Stimulated activated naive CD4-positive, alpha-beta T cell treated with Interleukin-2 at 50 U/mL for 16 hours (primary cell): Measurements from ENCODE around the gene TBX4.
"Not testable (repeated sequence)": the region's sequence is repeated elsewhere in the genome, so short reads cannot be mapped to it uniquely, and the experiment has no call there.

ENCODE experiments used
- DNase-seq: peaks from one replicate; lab custom pipeline; 2025; lab: John Stamatoyannopoulos, UW

Gene TBX4

GRCh38 chr17:61484174-61484573 is 32.0 kb downstream of the TBX4 start:
- DNase-seq = no peak

GRCh38 chr17:61485067-61485775 is 33.0 kb downstream of the TBX4 start:
- no peak for DNase-seq

DNA sequence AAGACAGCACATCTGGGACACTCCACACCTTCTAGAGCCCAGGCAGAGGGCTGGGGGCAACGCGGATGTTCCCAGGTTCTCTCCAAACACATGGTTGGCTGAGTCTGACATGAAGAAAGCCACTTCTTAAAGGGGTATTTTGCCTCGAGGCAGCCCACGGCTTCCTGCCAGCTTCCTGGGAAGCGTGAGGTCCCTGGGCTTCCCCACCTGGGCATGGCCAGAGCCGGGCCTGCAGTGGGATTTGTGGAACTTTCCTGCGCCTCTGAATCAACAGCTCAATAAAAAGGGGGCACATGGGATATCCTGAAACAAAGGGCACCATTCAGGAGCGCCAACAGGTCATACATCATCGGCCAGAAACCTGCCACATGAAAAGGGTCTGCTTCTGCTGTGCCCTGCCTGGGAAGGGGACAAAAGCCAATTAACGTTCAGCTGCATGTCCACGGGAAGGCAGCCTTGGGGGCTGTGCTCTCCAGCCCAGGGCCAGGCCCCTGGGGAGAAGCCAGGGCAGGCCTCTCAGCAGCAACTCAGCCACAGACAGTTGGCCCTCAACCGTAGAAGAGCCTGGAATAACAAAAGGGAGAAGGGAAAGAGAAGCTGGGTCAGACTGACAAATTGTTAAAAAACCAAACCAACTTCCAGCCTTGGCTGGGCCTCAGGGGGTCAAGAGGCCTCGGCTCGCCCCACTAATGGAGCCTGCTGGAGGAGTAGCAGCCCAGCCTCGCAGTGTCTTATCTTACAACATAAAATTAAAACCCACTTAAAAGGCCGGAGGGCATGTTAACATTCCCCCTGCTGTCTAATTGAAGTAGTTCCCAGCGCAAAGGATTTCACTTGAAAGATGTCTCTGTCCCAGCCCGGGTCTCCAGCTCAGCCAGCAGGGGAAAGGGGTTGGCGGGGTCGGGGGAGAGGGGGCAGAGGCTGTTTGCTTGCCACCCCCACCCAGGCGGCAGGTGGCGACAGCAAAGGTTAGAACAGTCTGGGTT is 34.2 kb downstream of the TBX4 start:
- DNase-seq = no peak

DNA sequence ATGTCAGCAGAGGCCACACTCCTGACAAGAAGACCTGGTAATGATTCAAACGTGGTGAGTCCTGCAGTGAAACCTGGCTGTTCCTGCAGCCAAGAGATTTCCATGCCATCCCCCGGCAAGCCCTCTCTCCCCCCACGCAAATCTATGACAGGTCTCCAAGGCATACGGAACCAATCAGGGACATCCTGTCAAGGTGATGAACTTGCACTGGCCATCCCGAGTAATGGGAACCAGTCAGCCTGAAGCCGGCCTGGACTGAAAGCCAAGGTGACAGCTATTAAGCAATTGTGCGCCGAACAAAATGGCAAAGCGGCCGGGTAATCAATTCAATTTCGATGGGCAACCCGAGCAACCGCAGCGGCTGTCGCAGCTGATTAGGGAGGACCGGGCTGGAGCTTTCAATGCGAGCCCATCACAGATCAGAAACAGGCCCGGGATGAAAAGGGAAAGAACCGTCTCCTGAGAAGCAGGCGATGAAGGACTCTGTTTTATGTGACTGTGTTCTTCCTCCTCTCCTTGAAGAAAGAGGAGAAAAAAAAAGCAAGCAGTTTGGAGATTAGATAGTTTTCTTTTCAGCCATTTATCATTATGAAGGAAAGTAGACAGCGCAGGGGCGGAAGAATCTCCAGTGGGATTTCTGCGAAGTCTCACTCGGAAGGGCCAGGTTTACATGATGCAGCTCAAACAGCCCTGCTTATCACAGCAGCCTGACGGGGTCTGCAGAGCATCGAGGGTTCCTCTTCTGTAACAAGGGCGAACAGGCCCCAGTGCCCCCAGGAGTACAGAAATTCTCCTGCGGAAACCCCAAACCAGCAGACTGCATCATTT is 35.2 kb downstream of the TBX4 start:
- no peak for DNase-seq

- no peak for DNase-seq
Measured at GRCh38 chr17:61487989-61488595, 35.9 kb downstream of the TBX4 start.

DNA sequence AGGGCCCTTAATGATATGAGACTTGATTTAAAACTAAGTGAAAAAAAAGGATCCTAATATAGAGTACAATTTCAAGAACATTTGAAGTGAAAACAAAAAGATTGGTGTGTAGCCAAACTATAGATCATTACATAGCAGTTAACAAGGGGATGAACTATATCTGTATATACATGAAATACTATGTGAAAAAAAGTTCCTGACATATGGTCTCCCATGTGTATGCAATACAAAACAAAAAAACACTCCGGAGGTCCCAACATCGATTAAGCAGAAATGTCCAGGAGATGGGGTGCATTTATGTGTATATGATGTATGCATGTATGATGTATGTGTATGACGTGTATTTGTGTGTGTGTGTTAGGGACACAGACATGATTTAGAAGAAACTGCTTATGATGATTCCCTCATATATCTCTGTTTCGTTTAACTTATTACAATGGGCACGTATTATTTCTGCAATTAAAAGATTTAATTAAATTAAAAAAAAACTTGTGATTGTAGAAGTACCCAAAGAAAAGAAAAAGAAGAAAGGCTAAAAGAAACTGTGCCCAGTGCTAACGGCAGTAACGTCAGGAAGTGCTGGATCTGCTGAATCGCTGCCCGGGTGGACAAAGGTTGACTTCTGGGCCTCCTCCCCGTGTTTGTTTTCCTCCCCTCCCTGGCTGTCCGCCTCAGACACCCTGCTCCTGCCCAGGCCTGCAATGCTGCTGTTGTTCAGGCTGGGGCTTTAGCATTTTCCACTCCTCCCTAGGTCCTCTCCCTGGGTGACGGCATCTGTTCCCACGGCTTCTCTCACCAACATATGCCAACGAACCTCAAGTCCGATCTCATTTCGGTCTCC is 36.9 kb downstream of the TBX4 start:
- DNase-seq = no peak

- no peak for DNase-seq
Measured at GRCh38 chr17:61489719-61490490, 37.7 kb downstream of the TBX4 start.

DNA sequence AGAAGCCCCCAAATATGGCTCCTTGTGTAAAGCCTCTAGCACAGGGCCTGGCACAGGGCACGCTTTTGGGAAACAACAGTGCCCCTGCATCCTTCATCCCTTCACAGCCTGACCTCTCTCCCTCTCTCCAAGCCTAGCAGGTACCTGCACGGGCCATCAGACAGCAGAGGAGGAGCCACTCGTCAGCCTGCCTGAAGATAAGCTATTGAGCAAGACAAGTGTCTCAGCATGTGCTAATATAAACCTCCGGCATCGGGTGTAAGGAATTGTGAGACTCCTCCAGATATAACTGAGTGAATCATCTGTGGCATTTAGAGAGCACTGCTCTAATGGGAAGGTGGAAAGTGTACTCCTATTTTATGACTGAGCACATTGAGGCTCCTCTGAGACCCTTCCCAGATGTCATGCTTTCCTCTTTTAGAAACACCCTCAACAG is 38.3 kb downstream of the TBX4 start:
- DNase-seq = no peak

- no peak for DNase-seq
Measured at GRCh38 chr17:61491981-61492380, 39.8 kb downstream of the TBX4 start.

DNA sequence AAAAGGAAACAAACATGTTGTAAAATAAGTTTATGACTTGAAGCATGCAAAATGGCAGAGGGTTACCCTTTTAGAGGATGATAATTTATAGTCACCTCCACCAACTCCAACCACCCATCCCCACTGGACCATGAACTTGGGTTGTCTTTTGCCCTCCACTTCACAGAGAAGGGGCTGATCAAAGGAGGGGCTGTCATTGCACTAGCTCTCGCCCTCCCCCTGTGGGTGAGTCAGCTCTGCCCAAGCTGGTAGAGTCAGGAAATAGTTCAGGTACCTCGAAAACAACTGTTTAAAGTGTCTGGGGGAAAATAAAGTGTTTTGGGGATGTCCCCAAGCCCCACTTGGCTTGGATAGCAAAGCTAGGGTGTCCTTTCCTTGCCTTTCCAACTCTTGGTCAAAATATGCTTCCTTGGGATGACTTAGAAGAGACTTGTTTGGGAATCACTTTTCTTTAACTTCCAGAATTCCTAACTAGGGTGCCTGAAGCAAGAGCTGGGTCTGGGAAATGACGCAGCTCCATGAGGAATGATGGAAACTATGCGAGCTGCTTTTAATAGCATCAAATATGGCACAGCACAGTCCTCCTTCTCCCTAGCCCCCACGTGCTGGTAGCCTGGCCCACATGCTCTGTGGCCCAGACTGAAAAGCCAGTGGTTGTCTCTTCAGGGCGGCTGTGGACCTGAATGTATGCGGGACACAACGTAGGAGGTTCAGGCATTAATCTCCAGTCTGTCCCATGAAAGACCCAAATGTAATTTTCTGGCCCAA is 40.7 kb downstream of the TBX4 start:
- no peak for DNase-seq

DNA sequence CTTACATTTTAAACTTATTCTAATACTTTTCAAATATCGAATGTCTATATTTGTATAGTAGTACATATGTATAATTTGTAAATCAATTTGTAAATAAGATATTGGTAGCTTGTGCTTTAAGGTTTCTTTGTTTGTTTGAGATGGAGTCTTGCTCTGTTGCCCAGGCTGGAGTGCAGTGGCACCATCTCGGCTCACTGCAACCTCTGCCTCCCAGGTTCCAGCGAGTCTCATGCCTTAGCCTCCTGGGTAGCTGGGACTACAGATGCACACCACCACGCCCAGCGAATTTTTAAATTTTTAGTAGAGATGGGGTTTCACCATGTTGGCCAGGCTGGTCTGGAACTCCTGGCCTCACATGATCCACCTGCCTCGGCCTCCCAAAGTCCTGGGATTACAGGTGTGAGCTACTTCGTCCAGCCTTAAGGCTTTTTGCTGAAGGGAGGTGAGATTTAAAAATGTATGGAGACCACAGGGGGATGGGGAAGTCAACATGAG is 41.7 kb downstream of the TBX4 start:
- not testable (repeated sequence) for DNase-seq

GRCh38 chr17:61494325-61495160 is 42.3 kb downstream of the TBX4 start:
- no peak for DNase-seq

DNA sequence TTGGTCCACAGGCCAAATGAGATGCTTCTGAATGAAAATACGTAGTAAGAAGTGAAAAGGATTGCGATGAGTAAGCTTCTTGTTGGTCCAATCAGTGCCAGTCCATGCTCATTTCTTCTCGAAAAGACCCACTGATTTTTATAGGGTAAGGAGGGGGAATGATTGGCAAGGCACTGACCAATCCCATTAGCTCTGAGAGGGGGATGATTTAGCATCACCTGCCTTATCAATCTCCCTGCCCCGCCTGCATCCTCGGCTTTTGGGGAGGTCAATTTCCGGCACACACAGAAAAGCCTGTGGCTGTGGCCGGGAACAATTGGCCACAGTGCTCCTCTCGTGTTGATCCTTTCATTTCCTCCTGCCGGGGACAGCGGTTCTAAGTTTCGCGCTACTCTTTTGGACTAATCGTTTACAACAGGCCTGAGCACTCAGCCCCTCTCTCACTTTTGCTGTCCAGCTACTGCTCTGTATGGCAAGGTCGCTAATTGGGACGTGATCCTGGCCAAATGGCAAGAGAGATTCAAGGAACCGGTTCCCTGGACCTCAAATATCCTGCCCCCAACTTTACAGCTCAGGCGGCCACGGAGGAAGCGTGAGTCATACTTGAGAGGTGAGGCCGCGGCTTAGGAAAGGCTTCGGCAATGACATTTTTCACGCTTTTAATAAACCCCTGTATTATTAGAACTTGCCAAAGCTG is 43.1 kb downstream of the TBX4 start:
- no peak for DNase-seq

- no peak for DNase-seq
Measured at GRCh38 chr17:61496174-61496956, 44.1 kb downstream of the TBX4 start.

DNA sequence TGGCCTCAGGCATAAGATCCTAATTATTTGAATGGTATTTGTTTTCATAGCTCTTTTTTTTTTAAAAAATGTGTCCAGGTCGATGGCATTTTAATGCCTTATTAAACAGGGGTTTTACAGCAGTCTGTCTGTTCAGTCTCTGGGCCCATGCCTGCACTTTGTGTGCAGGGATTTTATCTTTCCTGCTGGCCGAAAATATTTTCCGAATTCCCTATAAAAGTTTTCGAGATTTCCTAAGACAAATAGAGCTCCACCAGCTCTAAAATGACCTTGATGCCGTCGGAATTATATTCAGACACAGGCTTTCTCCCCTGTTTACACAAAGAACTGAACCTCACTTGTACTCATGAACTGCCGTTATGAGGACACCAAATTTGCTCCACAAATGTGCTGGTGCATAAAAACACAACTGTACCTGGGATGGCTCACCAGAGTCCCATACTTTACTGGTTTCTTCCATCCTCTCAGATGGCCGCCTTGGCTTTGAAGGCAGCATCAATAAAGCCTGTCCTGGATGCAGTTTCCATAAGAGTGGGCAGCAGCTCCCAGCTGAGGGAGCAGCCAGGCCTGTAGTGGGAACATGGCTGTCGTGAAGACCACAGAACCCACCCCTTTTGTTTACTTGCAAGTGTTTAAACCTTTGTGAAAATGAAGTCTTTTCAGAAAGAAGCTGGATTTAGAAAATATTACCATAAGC is 44.9 kb downstream of the TBX4 start:
- DNase-seq = no peak
